RWPE1 (cell line): ENCODE data around the gene MGST3.

Source experiments
- CTCF ChIA-PET: fragments of 350-600 bp; sonication (Branson Sonifier 250); formaldehyde crosslinking; extraction: SDS; loops from one replicate; lab custom pipeline; 2021; lab: Yijun Ruan, JAX
- POLR2A ChIA-PET: fragments of 400-600 bp; formaldehyde crosslinking; extraction: SDS; loops from one replicate; lab custom pipeline; 2020; ENCODE audit warnings: antibody characterized with exemption; ENCODE audit not compliant: low non-redundant PET; lab: Yijun Ruan, JAX
- DNase-seq: peaks from one replicate; pipeline ENCODE4 v3.0.0; 2012; ENCODE audit warnings: low spot score
- H3K27ac ChIP-seq: fragments of 450-650 bp; 2 replicates; pipeline ENCODE4 v1.5.1; 2017
- CTCF ChIP-seq: fragments of 450-650 bp; conservative IDR thresholded peaks from 2 replicates; pipeline ENCODE4 v1.5.1; 2017; ENCODE audit warnings: low read depth, mild to moderate bottlenecking

Gene MGST3

GRCh38 chr1:165628147-165628822 is 2.7 kb upstream of the MGST3 start:
- TF ChIP-seq CTCF = no peak
- ChIA-PET POLR2A (no interaction called here), CTCF (interaction anchor here (0.7 kb wide), 1 partner anchor 153 kb away, joined by 4 read pairs; no protein-coding TSS in a partner anchor)
- no peak overlapping the region for H3K27ac ChIP-seq
- DNase-seq = no peak

- no peak for TF ChIP-seq CTCF
- no peak overlapping the region for H3K27ac ChIP-seq
- ChIA-PET CTCF (no interaction called here), POLR2A (no interaction called here)
- DNase-seq = no peak
Measured at GRCh38 chr1:165629151-165629550, 1.9 kb upstream of the MGST3 start.

- TF ChIP-seq CTCF = no peak
- DNase-seq = no peak
- POLR2A ChIA-PET = no interaction called here
- H3K27ac ChIP-seq = peak overlapping the region; percentile 92
- CTCF ChIA-PET = no interaction called here
Measured at GRCh38 chr1:165629848-165630628, 996 bp upstream of the MGST3 start.

- ChIA-PET POLR2A (no interaction called here), CTCF (no interaction called here)
- H3K27ac ChIP-seq = peak overlapping the region; percentile 92
- peak; percentile 64 for DNase-seq
- TF ChIP-seq CTCF = no peak
Measured at GRCh38 chr1:165631342-165632151, 513 bp downstream of the MGST3 start.

GRCh38 chr1:165632152-165632469 is 1.1 kb downstream of the MGST3 start:
- ChIA-PET POLR2A (interaction anchor here (0.6 kb wide), 1 partner anchor 66 kb away, joined by 3 read pairs; the partner anchor contains the start of gene ALDH9A1), CTCF (interaction anchor here (0.7 kb wide), 1 partner anchor 59 kb away, joined by 3 read pairs; no protein-coding TSS in a partner anchor)
- no peak for TF ChIP-seq CTCF
- peak overlapping the region; percentile 92 for H3K27ac ChIP-seq
- DNase-seq = no peak

- peak overlapping the region; percentile 92 for H3K27ac ChIP-seq
- POLR2A ChIA-PET = interaction anchor here (0.5 to 0.6 kb wide), 2 partner anchors 66 to 1926 kb away, joined by 3 read pairs; partner anchors contain the start of gene ALDH9A1
- CTCF ChIA-PET = interaction anchor here (0.7 kb wide), 1 partner anchor 60 kb away, joined by 3 read pairs; no protein-coding TSS in a partner anchor
- no peak for DNase-seq
- no peak for TF ChIP-seq CTCF
Measured at GRCh38 chr1:165632491-165632890, 1.5 kb downstream of the MGST3 start.
